H9 (cell line): ENCODE results near the gene MRPL46. TPM values are rescaled to one million over a fixed set of nuclear protein-coding genes. Genes with fewer than 3 reads are reported as not detected.

ENCODE experiments used
- DNase-seq: peaks from one replicate; pipeline ENCODE4 v3.0.0-alpha.2; 2017
- H2AFZ ChIP-seq: one replicate; pipeline ENCODE4 v1.6.1; 2013; ENCODE audit warnings: mild to moderate bottlenecking, low read length, control low read depth, moderate library complexity
- H2AK5ac ChIP-seq: 2 replicates; pipeline ENCODE4 v1.6.1; 2013; ENCODE audit warnings: low read length, control low read depth, mixed read lengths; ENCODE audit not compliant: insufficient read length
- H2BK120ac ChIP-seq: one replicate; pipeline ENCODE4 v1.6.1; 2013; ENCODE audit warnings: low read depth, mild to moderate bottlenecking, low read length, control low read depth, inconsistent platforms; ENCODE audit not compliant: poor library complexity, severe bottlenecking
- H2BK12ac ChIP-seq: 2 replicates; pipeline ENCODE4 v1.6.1; 2013; ENCODE audit warnings: low read length, control low read depth, mixed read lengths, low read depth; ENCODE audit not compliant: insufficient read length
- H2BK15ac ChIP-seq: 2 replicates; pipeline ENCODE4 v1.6.1; 2013; ENCODE audit warnings: low read depth, low read length, control low read depth
- H2BK20ac ChIP-seq: one replicate; pipeline ENCODE4 v1.6.1; 2013; ENCODE audit warnings: low read depth, mild to moderate bottlenecking, low read length, control low read depth, inconsistent platforms; ENCODE audit not compliant: poor library complexity, severe bottlenecking
- H2BK5ac ChIP-seq: 2 replicates; pipeline ENCODE4 v1.6.1; 2013; ENCODE audit warnings: low read length, control low read depth, mixed read lengths; ENCODE audit not compliant: insufficient read length
- H3K14ac ChIP-seq: 2 replicates; pipeline ENCODE4 v1.6.1; 2013; ENCODE audit warnings: low read length, control low read depth; ENCODE audit not compliant: insufficient read depth
- H3K18ac ChIP-seq: 2 replicates; pipeline ENCODE4 v1.6.1; 2013; ENCODE audit warnings: low read depth, mild to moderate bottlenecking, mixed read lengths, low read length, control low read depth; ENCODE audit not compliant: insufficient read length
- H3K23ac ChIP-seq: 2 replicates; pipeline ENCODE4 v1.6.1; 2013; ENCODE audit warnings: low read length, control low read depth, mixed read lengths, low read depth; ENCODE audit not compliant: insufficient read length
- H3K23me2 ChIP-seq: 2 replicates; pipeline ENCODE4 v1.6.1; 2013; ENCODE audit warnings: low read depth, mild to moderate bottlenecking, mixed read lengths, low read length, control low read depth; ENCODE audit not compliant: insufficient read length, poor library complexity, severe bottlenecking
- H3K27ac ChIP-seq: 2 replicates; pipeline ENCODE4 v1.5.1; 2013; ENCODE audit warnings: low read length, control low read depth, mixed read lengths, low read depth; ENCODE audit not compliant: insufficient read length
- H3K27me3 ChIP-seq: 2 replicates; pipeline ENCODE4 v1.6.1; 2013; ENCODE audit warnings: low read length, control low read depth, inconsistent platforms; ENCODE audit not compliant: insufficient read depth
- H3K4ac ChIP-seq: 2 replicates; pipeline ENCODE4 v1.6.1; 2013; ENCODE audit warnings: low read depth, mild to moderate bottlenecking, control low read depth, inconsistent platforms, low read length, moderate library complexity
- H3K4me1 ChIP-seq: 2 replicates; pipeline ENCODE4 v1.6.1; 2013; ENCODE audit warnings: low read length, control low read depth, inconsistent platforms; ENCODE audit not compliant: insufficient read depth
- H3K4me2 ChIP-seq: 2 replicates; pipeline ENCODE4 v1.6.1; 2013; ENCODE audit warnings: low read length, control low read depth, mixed read lengths; ENCODE audit not compliant: insufficient read length, insufficient read depth
- H3K56ac ChIP-seq: 2 replicates; pipeline ENCODE4 v1.6.1; 2013; ENCODE audit warnings: low read depth, mild to moderate bottlenecking, mixed read lengths, low read length, control low read depth; ENCODE audit not compliant: insufficient read length
- H3K79me1 ChIP-seq: 2 replicates; pipeline ENCODE4 v1.6.1; 2013; ENCODE audit warnings: low read depth, mild to moderate bottlenecking, moderate library complexity, low read length, control low read depth, inconsistent platforms; ENCODE audit not compliant: insufficient read depth, poor library complexity, severe bottlenecking
- H3K79me2 ChIP-seq: 2 replicates; pipeline ENCODE4 v1.6.1; 2013; ENCODE audit warnings: low read length, control low read depth, inconsistent platforms; ENCODE audit not compliant: insufficient read depth
- H3K9ac ChIP-seq: 2 replicates; pipeline ENCODE4 v1.6.1; 2013; ENCODE audit warnings: low read length, control low read depth, mixed read lengths; ENCODE audit not compliant: insufficient read length; ENCODE audit errors: extremely low read depth
- H3K9me3 ChIP-seq: one replicate; pipeline ENCODE4 v1.6.1; 2013; ENCODE audit warnings: low read depth, low read length, inconsistent platforms; ENCODE audit not compliant: control insufficient read depth
- H3T11ph ChIP-seq: one replicate; pipeline ENCODE4 v1.6.1; 2013; ENCODE audit warnings: mild to moderate bottlenecking, low read length, control low read depth, inconsistent platforms
- H4K20me1 ChIP-seq: one replicate; pipeline ENCODE4 v1.6.1; 2013; ENCODE audit not compliant: control insufficient read depth, insufficient read length, insufficient read depth
- H4K5ac ChIP-seq: 2 replicates; pipeline ENCODE4 v1.6.1; 2013; ENCODE audit warnings: low read depth, mild to moderate bottlenecking, mixed read lengths, low read length, control low read depth; ENCODE audit not compliant: insufficient read length
- H4K8ac ChIP-seq: replicated peaks from 2 replicates; pipeline ENCODE4 v1.6.1; 2013; ENCODE audit warnings: low read length, control low read depth, mixed read lengths, low read depth; ENCODE audit not compliant: insufficient read length
- H4K91ac ChIP-seq: 2 replicates; pipeline ENCODE4 v1.6.1; 2013; ENCODE audit warnings: low read depth, mild to moderate bottlenecking, moderate library complexity, mixed read lengths, low read length, control low read depth; ENCODE audit not compliant: insufficient read length
- H3K27ac Mint-ChIP-seq, 3 experiments: 2 replicates in 2 of 3; 3 replicates in 1 of 3; pipeline ENCODE4 v1.8.0; 2020 to 2021; ENCODE audit warnings: mixed read lengths in 3 of 3, mild to moderate bottlenecking in 1 of 3, moderate library complexity in 1 of 3
- H3K27me3 Mint-ChIP-seq: 2 replicates; pipeline ENCODE4 v1.8.0; 2021; ENCODE audit warnings: low read depth, mild to moderate bottlenecking, moderate library complexity, mixed read lengths
- H3K36me3 Mint-ChIP-seq, 3 experiments: 2 replicates in 2 of 3; 3 replicates in 1 of 3; pipeline ENCODE4 v1.8.0; 2020 to 2021; ENCODE audit warnings: low read depth in 3 of 3, mixed read lengths in 3 of 3; ENCODE audit not compliant: insufficient read depth in 1 of 3
- H3K4me1 Mint-ChIP-seq, 2 experiments: 2 replicates each; pipeline ENCODE4 v1.8.0; 2020; ENCODE audit warnings: mixed read lengths in 2 of 2
- H3K4me3 Mint-ChIP-seq, 2 experiments: 2 replicates in 1 of 2; 3 replicates in 1 of 2; pipeline ENCODE4 v1.8.0; 2020 to 2021; ENCODE audit warnings: mild to moderate bottlenecking in 2 of 2, mixed read lengths in 2 of 2, moderate library complexity in 1 of 2
- H3K9me3 Mint-ChIP-seq, 2 experiments: 2 replicates in 1 of 2; 3 replicates in 1 of 2; pipeline ENCODE4 v1.8.0; 2020; ENCODE audit warnings: mild to moderate bottlenecking in 2 of 2, mixed read lengths in 2 of 2, moderate library complexity in 1 of 2
- WGBS: extraction: QIAGEN DNeasy Blood & Tissue Kit; methylation state at CpG from one replicate; pipeline ENCODE4 v1.1.7; 2013; ENCODE audit warnings: missing lambda C conversion rate, low lambda C conversion rate, mixed read lengths; ENCODE audit not compliant: insufficient read length; ENCODE audit errors: extremely low coverage; 5-methylcytosine and 5-hydroxymethylcytosine counted together
- total RNA-seq: library from RNA; stranded (reverse); gene quantifications from 2 replicates; pipeline ENCODE4 v1.2.1, GENCODE V29; 2021
- TF ChIP-seq, protein P1 (sequence below): fragments of 200-600 bp; sonication (generic); conservative IDR thresholded peaks from 3 replicates; pipeline ENCODE4 v1.8.0; 2021; ENCODE audit warnings: antibody characterized with exemption, mild to moderate bottlenecking

Gene MRPL46
- total RNA-seq, 1 experiment from 2014 or later = 29.3 TPM

DNA sequence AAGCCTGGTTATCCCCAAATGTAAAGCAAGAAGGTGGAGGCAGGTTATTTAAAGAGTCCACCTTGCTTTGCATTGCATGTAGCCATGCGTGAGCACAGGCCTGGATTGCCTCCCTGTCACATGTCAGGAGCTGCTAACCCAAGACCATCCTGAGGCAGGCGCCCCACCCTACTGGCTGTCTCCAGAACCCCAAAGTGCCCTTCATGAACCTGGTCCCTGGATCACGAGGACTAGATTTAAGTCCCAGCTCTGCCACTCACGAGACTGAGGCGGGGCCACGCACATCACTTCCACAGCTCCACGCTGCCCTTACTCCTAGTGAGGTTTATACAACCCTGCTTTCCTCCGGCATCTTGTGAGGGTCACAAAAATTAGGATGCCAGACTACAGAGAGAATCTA, 17.6 kb downstream of the MRPL46 start:
- Histone ChIP-seq H2BK20ac (no peak overlapping the region), H3K14ac (no peak overlapping the region), H3T11ph (no peak overlapping the region), H4K8ac (no peak overlapping the region), H2BK120ac (no peak overlapping the region), H3K23ac (no peak overlapping the region), H2BK12ac (no peak overlapping the region), H3K79me1 (no peaks in the 10 kb centered on the region), H4K5ac (no peak overlapping the region), H2BK15ac (no peak overlapping the region), H3K4ac (no peak overlapping the region), H3K9me3 (no peaks in the 10 kb centered on the region), H3K4me1 (no peaks in the 10 kb centered on the region), H2AFZ (no peak overlapping the region), H3K4me2 (no peak overlapping the region), H3K18ac (no peak overlapping the region), H3K79me2 (no peaks in the 10 kb centered on the region), H4K91ac (no peak overlapping the region), H3K9ac (no peak overlapping the region), H3K56ac (no peak overlapping the region), H2AK5ac (no peak overlapping the region), H3K27ac (no peak overlapping the region), H2BK5ac (no peak overlapping the region), H3K27me3 (no peaks in the 10 kb centered on the region; the same call in 1 of the 2 replicates), H4K20me1 (no peaks in the 10 kb centered on the region), H3K23me2 (no peaks in the 10 kb centered on the region)
- Mint-ChIP-seq H3K36me3 (no peaks in the 10 kb centered on the region), H3K27ac (no peak overlapping the region), H3K4me3 (no peak overlapping the region), H3K27me3 (peaks cover 46% of the 10 kb centered on the region), H3K9me3 (peaks cover under 1 to 2% of the 10 kb centered on the region in 2 experiments; a peak in 2 of 5 replicates), H3K4me1 (peaks cover 6 to 12% of the 10 kb centered on the region in 2 experiments; a peak in 2 of 4 replicates)
- TF ChIP-seq, protein P1, sequence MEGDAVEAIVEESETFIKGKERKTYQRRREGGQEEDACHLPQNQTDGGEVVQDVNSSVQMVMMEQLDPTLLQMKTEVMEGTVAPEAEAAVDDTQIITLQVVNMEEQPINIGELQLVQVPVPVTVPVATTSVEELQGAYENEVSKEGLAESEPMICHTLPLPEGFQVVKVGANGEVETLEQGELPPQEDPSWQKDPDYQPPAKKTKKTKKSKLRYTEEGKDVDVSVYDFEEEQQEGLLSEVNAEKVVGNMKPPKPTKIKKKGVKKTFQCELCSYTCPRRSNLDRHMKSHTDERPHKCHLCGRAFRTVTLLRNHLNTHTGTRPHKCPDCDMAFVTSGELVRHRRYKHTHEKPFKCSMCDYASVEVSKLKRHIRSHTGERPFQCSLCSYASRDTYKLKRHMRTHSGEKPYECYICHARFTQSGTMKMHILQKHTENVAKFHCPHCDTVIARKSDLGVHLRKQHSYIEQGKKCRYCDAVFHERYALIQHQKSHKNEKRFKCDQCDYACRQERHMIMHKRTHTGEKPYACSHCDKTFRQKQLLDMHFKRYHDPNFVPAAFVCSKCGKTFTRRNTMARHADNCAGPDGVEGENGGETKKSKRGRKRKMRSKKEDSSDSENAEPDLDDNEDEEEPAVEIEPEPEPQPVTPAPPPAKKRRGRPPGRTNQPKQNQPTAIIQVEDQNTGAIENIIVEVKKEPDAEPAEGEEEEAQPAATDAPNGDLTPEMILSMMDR = no peak
- DNase-seq = no peak
- WGBS = no CpG with 5 or more reads among the region's 8 CpGs
